ENCODE results near the gene HNRNPUL1.
A peak's percentile ranks its signal among the peaks of the same experiment; 100 is the strongest.

The HNRNPUL1 gene

DNA sequence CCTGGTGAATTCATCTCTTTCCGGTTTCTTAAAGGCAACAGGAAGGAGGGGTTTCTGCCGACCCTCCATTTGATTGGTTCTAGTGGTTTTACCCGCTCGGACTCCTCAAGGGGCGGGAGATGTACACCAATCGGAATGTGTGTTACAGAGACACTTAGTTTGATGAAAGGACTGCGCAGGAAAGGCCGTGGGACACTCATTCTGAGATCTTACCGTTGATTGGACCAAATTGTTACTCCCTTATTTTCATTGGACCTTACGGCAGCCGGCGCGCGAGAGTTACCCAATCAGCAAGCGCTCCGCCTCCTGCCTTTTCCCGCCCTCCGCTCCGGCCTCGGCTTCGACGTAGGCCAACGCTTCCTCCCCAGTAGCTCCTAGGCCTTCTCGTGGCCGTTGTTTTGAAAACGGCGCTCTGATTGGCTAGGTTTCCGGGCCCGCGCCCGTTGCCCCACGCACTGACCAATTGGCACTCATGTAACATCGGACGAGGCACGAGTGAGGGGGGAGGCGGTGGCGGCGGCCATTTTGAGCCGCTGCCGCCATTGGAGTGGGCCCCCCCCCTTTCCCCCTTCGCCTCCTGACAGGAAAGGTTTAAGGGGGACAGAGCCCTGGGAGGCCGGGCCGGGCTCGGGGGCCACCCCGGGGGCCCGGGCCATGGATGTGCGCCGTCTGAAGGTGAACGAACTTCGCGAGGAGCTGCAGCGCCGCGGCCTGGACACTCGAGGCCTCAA, at the start of gene HNRNPUL1:
HNRNPUL1 (plus strand) TSS at position 523 of the 731 bp plus-strand sequence; CDS start at position 655, 132 bp downstream.
- TF ChIP-seq, protein P1, sequence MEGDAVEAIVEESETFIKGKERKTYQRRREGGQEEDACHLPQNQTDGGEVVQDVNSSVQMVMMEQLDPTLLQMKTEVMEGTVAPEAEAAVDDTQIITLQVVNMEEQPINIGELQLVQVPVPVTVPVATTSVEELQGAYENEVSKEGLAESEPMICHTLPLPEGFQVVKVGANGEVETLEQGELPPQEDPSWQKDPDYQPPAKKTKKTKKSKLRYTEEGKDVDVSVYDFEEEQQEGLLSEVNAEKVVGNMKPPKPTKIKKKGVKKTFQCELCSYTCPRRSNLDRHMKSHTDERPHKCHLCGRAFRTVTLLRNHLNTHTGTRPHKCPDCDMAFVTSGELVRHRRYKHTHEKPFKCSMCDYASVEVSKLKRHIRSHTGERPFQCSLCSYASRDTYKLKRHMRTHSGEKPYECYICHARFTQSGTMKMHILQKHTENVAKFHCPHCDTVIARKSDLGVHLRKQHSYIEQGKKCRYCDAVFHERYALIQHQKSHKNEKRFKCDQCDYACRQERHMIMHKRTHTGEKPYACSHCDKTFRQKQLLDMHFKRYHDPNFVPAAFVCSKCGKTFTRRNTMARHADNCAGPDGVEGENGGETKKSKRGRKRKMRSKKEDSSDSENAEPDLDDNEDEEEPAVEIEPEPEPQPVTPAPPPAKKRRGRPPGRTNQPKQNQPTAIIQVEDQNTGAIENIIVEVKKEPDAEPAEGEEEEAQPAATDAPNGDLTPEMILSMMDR (conservative IDR thresholded peaks at IDR 0.05; ENCODE audit: control insufficient read depth, insufficient read depth, low read depth, low read length) = no peak
- DNase-seq (ENCODE audit: low read depth) = peak; percentile 100
- H3K4me3 ChIP-seq (ENCODE audit: control insufficient read depth, low read depth, low read length) = peak within 1 kb of the TSS; percentile 88

GRCh38 chr19:41217741-41218140, 46.4 kb upstream of the HNRNPUL1 start:
- TF ChIP-seq, protein P1 (conservative IDR thresholded peaks at IDR 0.05; ENCODE audit: control insufficient read depth, insufficient read depth, low read depth, low read length) = no peak
- no peak for DNase-seq (ENCODE audit: low read depth)
- H3K4me3 ChIP-seq (ENCODE audit: control insufficient read depth, low read depth, low read length) = no peak overlapping the region

GRCh38 chr19:41218249-41218614, 45.9 kb upstream of the HNRNPUL1 start:
- DNase-seq (ENCODE audit: low read depth) = no peak
- peak overlapping the region; percentile 94 for H3K4me3 ChIP-seq (ENCODE audit: control insufficient read depth, low read depth, low read length)
- TF ChIP-seq, protein P1 (conservative IDR thresholded peaks at IDR 0.05; ENCODE audit: control insufficient read depth, insufficient read depth, low read depth, low read length) = no peak

GRCh38 chr19:41218615-41219507, 45.3 kb upstream of the HNRNPUL1 start, which contains the start of gene AXL:
Gene AXL, plus strand, starts transcription at chr19:41219223. Its CDS starts 170 bp downstream, at chr19:41219393.
- H3K4me3 ChIP-seq (ENCODE audit: control insufficient read depth, low read depth, low read length) = peak within 1 kb of the TSS; percentile 94
- TF ChIP-seq, protein P1 (conservative IDR thresholded peaks at IDR 0.05; ENCODE audit: control insufficient read depth, insufficient read depth, low read depth, low read length) = no peak
- peak; percentile 70 for DNase-seq (ENCODE audit: low read depth)

DNA sequence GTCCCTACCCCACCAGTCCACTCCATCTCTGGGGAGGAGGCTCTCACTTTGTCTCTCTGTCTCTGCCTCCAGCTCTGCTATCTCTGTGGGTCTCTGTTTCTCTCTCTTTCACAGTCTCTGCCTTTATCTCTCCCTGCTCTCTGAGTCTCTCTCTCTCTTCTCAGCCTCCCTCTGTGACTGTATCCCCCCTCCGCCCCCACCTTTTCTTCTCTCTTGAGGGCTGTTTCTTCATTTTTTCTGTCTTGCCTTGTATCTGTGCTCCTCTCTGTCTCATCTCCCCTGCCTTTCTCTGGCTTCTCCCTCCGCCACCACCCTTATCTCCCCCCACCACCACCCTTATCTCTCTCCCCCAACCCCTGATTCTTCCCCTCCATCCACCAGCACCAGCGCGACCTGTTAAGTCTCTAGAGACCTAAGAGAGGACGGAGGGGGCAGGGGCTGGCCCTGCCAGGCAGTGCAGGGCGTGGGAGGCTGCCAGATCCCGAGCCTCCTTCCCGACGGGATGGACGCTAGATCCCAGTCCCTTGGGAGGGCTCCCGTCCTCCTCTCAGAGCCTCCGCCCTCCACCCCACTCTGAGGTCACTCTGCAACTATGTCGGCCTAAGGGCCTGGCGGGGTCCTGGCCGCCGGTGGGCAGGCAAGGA, 44.1 kb upstream of the HNRNPUL1 start:
- TF ChIP-seq, protein P1 (conservative IDR thresholded peaks at IDR 0.05; ENCODE audit: control insufficient read depth, insufficient read depth, low read depth, low read length) = no peak
- peak overlapping the region; percentile 94 for H3K4me3 ChIP-seq (ENCODE audit: control insufficient read depth, low read depth, low read length)
- DNase-seq (ENCODE audit: low read depth) = peak; percentile 78

- TF ChIP-seq, protein P1 (conservative IDR thresholded peaks at IDR 0.05; ENCODE audit: control insufficient read depth, insufficient read depth, low read depth, low read length) = no peak
- H3K4me3 ChIP-seq (ENCODE audit: control insufficient read depth, low read depth, low read length) = peak overlapping the region; percentile 94
- DNase-seq (ENCODE audit: low read depth) = no peak
These were observed 43.4 kb upstream of the HNRNPUL1 start for GRCh38 chr19:41220811-41221210.

Data from fibroblast of mammary gland (primary cell).